Astrocyte (in vitro differentiated cells and primary cell): ENCODE measurements around the gene GMNC. TPM values are rescaled to one million over a fixed set of nuclear protein-coding genes. Genes with fewer than 3 reads are reported as not detected.

Experiments
- DNase-seq: peaks from one replicate; pipeline ENCODE4 v3.0.0-alpha.2; 2010; ENCODE audit warnings: low read depth
- FAIRE-seq: peaks from 2 replicates; lab custom pipeline; 2011; peaks lifted over from hg19 to GRCh38; lab: Jason Lieb, UNC
- H2AFZ ChIP-seq: 2 replicates; pipeline ENCODE4 v1.6.0; 2012; ENCODE audit warnings: low read depth, low read length, inconsistent platforms
- H3K27ac ChIP-seq: 2 replicates; pipeline ENCODE4 v1.5.1; 2011; ENCODE audit warnings: low read depth, low read length, inconsistent platforms
- H3K27me3 ChIP-seq: 2 replicates; pipeline ENCODE4 v1.6.0; 2011; ENCODE audit warnings: low read length, inconsistent platforms; ENCODE audit not compliant: insufficient read depth
- H3K36me3 ChIP-seq: 2 replicates; pipeline ENCODE4 v1.5.1; 2011; ENCODE audit warnings: low read length, inconsistent platforms; ENCODE audit not compliant: insufficient read depth
- H3K4me1 ChIP-seq: 2 replicates; pipeline ENCODE4 v1.5.1; 2011; ENCODE audit warnings: low read length, inconsistent platforms; ENCODE audit not compliant: insufficient read depth
- H3K4me2 ChIP-seq: 2 replicates; pipeline ENCODE4 v1.6.0; 2012; ENCODE audit warnings: low read length, inconsistent platforms
- H3K4me3 ChIP-seq: 2 replicates; pipeline ENCODE4 v1.5.1; 2011; ENCODE audit warnings: low read depth, mild to moderate bottlenecking, low read length, inconsistent platforms; ENCODE audit not compliant: insufficient read depth
- H3K79me2 ChIP-seq: 2 replicates; pipeline ENCODE4 v1.6.0; 2012; ENCODE audit warnings: mild to moderate bottlenecking, low read length, inconsistent platforms; ENCODE audit not compliant: insufficient read depth
- H3K9ac ChIP-seq: 2 replicates; pipeline ENCODE4 v1.6.0; 2012; ENCODE audit warnings: mild to moderate bottlenecking, low read length, inconsistent platforms
- H3K9me3 ChIP-seq: 2 replicates; pipeline ENCODE4 v1.5.1; 2012; ENCODE audit warnings: low read depth, mild to moderate bottlenecking, low read length, inconsistent platforms; ENCODE audit not compliant: insufficient read depth
- H4K20me1 ChIP-seq: 2 replicates; pipeline ENCODE4 v1.6.0; 2012; ENCODE audit warnings: low read length, inconsistent platforms; ENCODE audit not compliant: insufficient read depth
- H3K27ac Mint-ChIP-seq: one replicate; pipeline ENCODE4 v1.8.0; 2021; ENCODE audit warnings: mild to moderate bottlenecking, mixed read lengths; ENCODE audit not compliant: unreplicated experiment
- H3K27me3 Mint-ChIP-seq: one replicate; pipeline ENCODE4 v1.8.0; 2021; ENCODE audit warnings: low read depth, mixed read lengths; ENCODE audit not compliant: unreplicated experiment
- H3K36me3 Mint-ChIP-seq: one replicate; pipeline ENCODE4 v1.8.0; 2021; ENCODE audit warnings: low read depth, mixed read lengths; ENCODE audit not compliant: unreplicated experiment
- H3K4me1 Mint-ChIP-seq: one replicate; pipeline ENCODE4 v1.8.0; 2021; ENCODE audit warnings: low read depth, mixed read lengths; ENCODE audit not compliant: unreplicated experiment
- H3K4me3 Mint-ChIP-seq: one replicate; pipeline ENCODE4 v1.8.0; 2021; ENCODE audit warnings: mild to moderate bottlenecking, moderate library complexity, mixed read lengths; ENCODE audit not compliant: unreplicated experiment
- H3K9me3 Mint-ChIP-seq: one replicate; pipeline ENCODE4 v1.8.0; 2021; ENCODE audit warnings: mild to moderate bottlenecking, mixed read lengths; ENCODE audit not compliant: unreplicated experiment
- EZH2 ChIP-seq: IDR thresholded peaks from 2 replicates; pipeline ENCODE4 v1.6.1; 2012; ENCODE audit warnings: mild to moderate bottlenecking, low read length, inconsistent platforms; ENCODE audit not compliant: insufficient read depth
- total RNA-seq: library from RNA; stranded (reverse); gene quantifications from 2 replicates; pipeline ENCODE4 v1.2.1, GENCODE V29; 2021
- TF ChIP-seq, protein P1 (sequence below): IDR thresholded peaks from 2 replicates; pipeline ENCODE4 v1.5.1; 2011; ENCODE audit warnings: low read depth, mild to moderate bottlenecking, inconsistent platforms, low read length, moderate library complexity; ENCODE audit not compliant: insufficient read depth

GMNC gene
- total RNA-seq, 1 donor from 2014 or later = 0.75 TPM

DNA sequence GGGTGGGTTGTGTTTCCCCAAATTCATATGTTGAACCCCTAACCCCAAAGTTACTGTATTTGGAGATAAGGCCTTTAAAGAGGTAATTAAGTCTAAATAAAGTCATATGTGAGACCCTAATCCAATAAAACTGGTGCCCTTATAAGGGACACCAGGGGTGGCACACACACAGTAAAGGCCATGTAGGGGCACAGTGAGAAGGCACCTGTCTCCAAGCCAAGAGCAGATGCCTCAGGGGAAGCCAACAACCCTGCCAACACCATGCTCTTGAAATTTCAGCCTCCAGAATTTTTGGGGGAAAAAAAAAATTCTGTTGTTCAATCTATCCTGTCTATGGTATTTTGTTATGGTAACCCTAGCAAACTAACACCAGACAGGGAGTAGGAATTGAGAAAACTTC, 1.5 kb upstream of the GMNC start:
- DNase-seq = no peak
- Histone ChIP-seq H3K4me1 (no peaks in the 10 kb centered on the region), H3K79me2 (no peaks in the 10 kb centered on the region), H4K20me1 (no peaks in the 10 kb centered on the region), H3K27ac (no peak overlapping the region), H3K9ac (no peak overlapping the region), H3K4me2 (no peak overlapping the region), H2AFZ (no peak overlapping the region), H3K9me3 (no peaks in the 10 kb centered on the region), H3K4me3 (no peak overlapping the region), H3K36me3 (no peaks in the 10 kb centered on the region), H3K27me3 (peaks cover 5% of the 10 kb centered on the region)
- Mint-ChIP-seq H3K9me3 (no peaks in the 10 kb centered on the region), H3K27ac (no peak overlapping the region), H3K4me1 (no peaks in the 10 kb centered on the region), H3K4me3 (no peak overlapping the region), H3K27me3 (peaks cover 13% of the 10 kb centered on the region), H3K36me3 (no peaks in the 10 kb centered on the region)
- no peak for TF ChIP-seq EZH2
- TF ChIP-seq, protein P1, sequence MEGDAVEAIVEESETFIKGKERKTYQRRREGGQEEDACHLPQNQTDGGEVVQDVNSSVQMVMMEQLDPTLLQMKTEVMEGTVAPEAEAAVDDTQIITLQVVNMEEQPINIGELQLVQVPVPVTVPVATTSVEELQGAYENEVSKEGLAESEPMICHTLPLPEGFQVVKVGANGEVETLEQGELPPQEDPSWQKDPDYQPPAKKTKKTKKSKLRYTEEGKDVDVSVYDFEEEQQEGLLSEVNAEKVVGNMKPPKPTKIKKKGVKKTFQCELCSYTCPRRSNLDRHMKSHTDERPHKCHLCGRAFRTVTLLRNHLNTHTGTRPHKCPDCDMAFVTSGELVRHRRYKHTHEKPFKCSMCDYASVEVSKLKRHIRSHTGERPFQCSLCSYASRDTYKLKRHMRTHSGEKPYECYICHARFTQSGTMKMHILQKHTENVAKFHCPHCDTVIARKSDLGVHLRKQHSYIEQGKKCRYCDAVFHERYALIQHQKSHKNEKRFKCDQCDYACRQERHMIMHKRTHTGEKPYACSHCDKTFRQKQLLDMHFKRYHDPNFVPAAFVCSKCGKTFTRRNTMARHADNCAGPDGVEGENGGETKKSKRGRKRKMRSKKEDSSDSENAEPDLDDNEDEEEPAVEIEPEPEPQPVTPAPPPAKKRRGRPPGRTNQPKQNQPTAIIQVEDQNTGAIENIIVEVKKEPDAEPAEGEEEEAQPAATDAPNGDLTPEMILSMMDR = no peak
- FAIRE-seq = no peak

DNA sequence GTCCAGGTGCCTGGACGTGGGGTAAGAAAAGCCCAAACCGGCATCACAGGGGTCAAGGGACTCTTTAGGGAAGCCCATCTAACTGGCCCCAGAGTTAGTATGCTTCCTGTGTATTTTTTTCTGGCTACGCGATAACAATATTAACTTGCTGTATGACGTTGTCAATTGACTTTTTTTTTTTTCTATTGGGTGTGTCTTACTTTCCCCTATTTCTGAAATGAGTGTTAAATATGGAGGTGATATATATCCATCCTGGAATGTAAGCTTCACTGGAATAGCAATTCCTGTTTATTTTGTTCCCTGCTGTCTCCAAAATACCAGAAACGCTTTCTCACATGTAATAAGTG, 598 bp upstream of the GMNC start:
- Histone ChIP-seq H3K36me3 (no peaks in the 10 kb centered on the region), H3K9ac (peak overlapping the region; percentile 85), H3K9me3 (no peaks in the 10 kb centered on the region), H4K20me1 (no peaks in the 10 kb centered on the region), H3K27ac (no peak overlapping the region), H3K27me3 (peaks cover 5% of the 10 kb centered on the region), H3K4me1 (no peaks in the 10 kb centered on the region), H2AFZ (peak overlapping the region; percentile 93), H3K4me3 (peak overlapping the region; percentile 83), H3K4me2 (peak overlapping the region; percentile 97), H3K79me2 (no peaks in the 10 kb centered on the region)
- TF ChIP-seq, protein P1 = no peak
- TF ChIP-seq EZH2 = no peak
- no peaks in the 10 kb centered on the region for H3K4me1 Mint-ChIP-seq
- H3K27me3 Mint-ChIP-seq = peaks cover 13% of the 10 kb centered on the region
- no peaks in the 10 kb centered on the region for H3K36me3 Mint-ChIP-seq
- FAIRE-seq (no peak), DNase-seq (peak; percentile 5)
- peak overlapping the region; percentile 91 for H3K4me3 Mint-ChIP-seq
- H3K9me3 Mint-ChIP-seq = no peaks in the 10 kb centered on the region
- no peak overlapping the region for H3K27ac Mint-ChIP-seq

DNA sequence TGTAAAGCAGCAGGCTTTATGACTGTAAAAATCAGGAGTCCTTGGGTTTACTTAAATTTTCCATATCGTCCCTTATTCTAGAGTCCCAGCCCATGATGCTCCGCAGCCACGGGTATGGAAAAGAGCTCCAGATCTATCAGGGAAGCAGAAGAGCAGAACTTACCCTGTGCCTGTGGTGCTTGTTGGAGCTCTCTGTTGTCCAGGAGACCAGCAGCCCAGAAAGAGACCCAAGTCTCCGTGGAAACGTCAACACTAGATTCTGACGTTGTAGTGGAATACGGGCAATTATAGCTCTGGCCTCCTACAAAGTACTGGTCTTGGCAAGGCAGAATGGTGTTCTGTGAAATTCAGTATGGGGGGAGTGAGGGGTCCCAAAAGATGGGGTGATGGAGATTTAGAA, 2.0 kb downstream of the GMNC start:
- Mint-ChIP-seq H3K4me1 (no peaks in the 10 kb centered on the region), H3K4me3 (no peak overlapping the region), H3K36me3 (no peaks in the 10 kb centered on the region), H3K27me3 (peaks cover 13% of the 10 kb centered on the region), H3K9me3 (no peaks in the 10 kb centered on the region), H3K27ac (no peak overlapping the region)
- no peaks in the 10 kb centered on the region for H3K9me3 ChIP-seq
- H2AFZ ChIP-seq = peak overlapping the region; percentile 28
- peaks cover 5% of the 10 kb centered on the region for H3K27me3 ChIP-seq
- no peaks in the 10 kb centered on the region for H3K36me3 ChIP-seq
- no peak overlapping the region for H3K4me3 ChIP-seq
- DNase-seq = no peak
- no peaks in the 10 kb centered on the region for H3K4me1 ChIP-seq
- no peak overlapping the region for H3K27ac ChIP-seq
- no peaks in the 10 kb centered on the region for H3K79me2 ChIP-seq
- no peak overlapping the region for H3K9ac ChIP-seq
- FAIRE-seq = no peak
- H3K4me2 ChIP-seq = no peak overlapping the region
- TF ChIP-seq EZH2 = no peak
- TF ChIP-seq, protein P1 = no peak
- no peaks in the 10 kb centered on the region for H4K20me1 ChIP-seq
